Psoas muscle (tissue), 8 donors: ENCODE results near the gene FGFR2. TPM values are rescaled to one million over a fixed set of nuclear protein-coding genes. Genes with fewer than 3 reads are reported as not detected.

ENCODE experiments used
- ATAC-seq, 4 donors: fragments of 200-7000 bp; cut with Tn5 transposase; one replicate each; pipeline ENCODE4 v1.9.1; 2020; ENCODE audit warnings: moderate library complexity in 3 of 4, mild to moderate bottlenecking in 2 of 4
- DNase-seq, 2 donors: peaks; one replicate each; pipeline ENCODE4 v3.0.0-alpha.2; 2020
- H3K27ac ChIP-seq: fragments of 200-600 bp; one replicate; pipeline ENCODE4 v1.8.0; 2022
- H3K27me3 ChIP-seq, 3 donors: fragments of 200-600 bp in 1 of 3; one replicate each; pipeline versions ENCODE4 v1.6.1 to v1.8.0; 2013 to 2022; ENCODE audit warnings: low read length in 2 of 3, mild to moderate bottlenecking in 2 of 3, moderate library complexity in 1 of 3; ENCODE audit not compliant: insufficient read depth in 3 of 3
- H3K36me3 ChIP-seq, 2 donors: fragments of 200-600 bp in 1 of 2; one replicate each; pipeline versions ENCODE4 v1.6.1 to v1.8.0; 2013 to 2022; ENCODE audit warnings: low read depth in 1 of 2, mild to moderate bottlenecking in 1 of 2, moderate library complexity in 1 of 2; ENCODE audit not compliant: insufficient read depth in 1 of 2
- H3K4me1 ChIP-seq: fragments of 200-600 bp; one replicate; pipeline ENCODE4 v1.8.0; 2022
- H3K4me3 ChIP-seq: fragments of 200-600 bp; one replicate; pipeline ENCODE4 v1.8.0; 2022; ENCODE audit warnings: mild to moderate bottlenecking
- H3K9me3 ChIP-seq: fragments of 200-600 bp; one replicate; pipeline ENCODE4 v1.8.0; 2022
- WGBS, 3 donors: extraction: QIAGEN DNeasy Blood & Tissue Kit; methylation state at CpG; one replicate each; pipeline versions ENCODE4 v1.1.6 to v1.1.7; 2013; 5-methylcytosine and 5-hydroxymethylcytosine counted together
- intact Hi-C, 2 donors: fragments of 100-400 bp; cut with DNase I; formaldehyde crosslinking; loops; one replicate each; pipeline versions ENCODE4 v1.11.0 to v1.14.2; 2022
- polyA plus RNA-seq, 3 donors: library from polyadenylated mRNA; stranded (reverse); fragments of 200-250 nt; gene quantifications; one replicate each; pipeline ENCODE4 v1.2.3, GENCODE V29; 2013
- total RNA-seq, 4 donors: library from RNA; stranded (reverse); fragmentation: NEBNext Ultra II Directional in 2 of 4; extraction: Animal tissue kit (Norgen Biotek cat#: 25700) in 2 of 4; gene quantifications; one replicate each; pipeline versions ENCODE4 v1.2.1 to v1.2.4, GENCODE V29; 2021 to 2023
- TF ChIP-seq, protein P1 (sequence below): fragments of 200-600 bp; IDR thresholded peaks from one replicate; pipeline ENCODE4 v1.8.0; 2022; ENCODE audit warnings: antibody characterized with exemption
- donor health status: healthy with polysubstance abuse.
- donor health status: DM: no; HTN: no; CAD: no; lungs with moderate emphysema.
- donor health status: Bipolar disorder and iron deficiency.
- donor health status: healthy.
- donor health status: DM: yes; HTN: yes; CAD: no.
- donor health status: DM: no; HTN: no; CAD: no.
- donor health status: DM: no; HTN: no; CAD: no.
- donor health status: DM: yes; HTN: yes; CAD: no.

FGFR2 gene
- total and polyA plus RNA-seq, 7 donors = 0.08 to 0.50 (median 0.20) TPM; not detected in 2

DNA sequence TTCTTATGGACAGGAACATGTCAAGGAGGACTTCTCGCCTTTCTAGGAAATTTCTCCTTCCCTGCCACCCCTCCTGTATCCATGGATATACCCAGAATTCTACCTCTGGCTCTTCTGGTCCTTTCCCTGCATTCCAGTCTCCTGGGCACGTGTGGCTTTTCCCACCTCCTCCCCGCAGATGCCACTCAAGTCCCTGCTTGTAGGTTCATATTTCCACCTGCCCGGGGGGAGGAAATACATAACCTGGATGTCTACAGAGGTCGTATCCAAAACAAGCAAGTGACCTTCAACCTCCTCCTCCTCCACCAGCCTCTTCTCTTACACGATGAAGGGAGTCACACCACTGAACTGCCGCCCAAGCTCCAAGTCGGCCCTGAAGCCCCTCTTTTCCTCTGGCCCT is 20.7 kb downstream of the FGFR2 start:
- Histone ChIP-seq H3K36me3 (no peaks in the 10 kb centered on the region), H3K9me3 (no peaks in the 10 kb centered on the region), H3K4me3 (no peak overlapping the region), H3K27me3 (peaks cover 0 to 8% (median 0%) of the 10 kb centered on the region in 3 donors), H3K27ac (no peak overlapping the region), H3K4me1 (no peaks in the 10 kb centered on the region)
- WGBS, 3 donors = 52 to 60% (median 54%) methylated on average over 8 of the region's 8 CpGs
- DNase-seq (no peak), ATAC-seq (no peak)
- TF ChIP-seq, protein P1, sequence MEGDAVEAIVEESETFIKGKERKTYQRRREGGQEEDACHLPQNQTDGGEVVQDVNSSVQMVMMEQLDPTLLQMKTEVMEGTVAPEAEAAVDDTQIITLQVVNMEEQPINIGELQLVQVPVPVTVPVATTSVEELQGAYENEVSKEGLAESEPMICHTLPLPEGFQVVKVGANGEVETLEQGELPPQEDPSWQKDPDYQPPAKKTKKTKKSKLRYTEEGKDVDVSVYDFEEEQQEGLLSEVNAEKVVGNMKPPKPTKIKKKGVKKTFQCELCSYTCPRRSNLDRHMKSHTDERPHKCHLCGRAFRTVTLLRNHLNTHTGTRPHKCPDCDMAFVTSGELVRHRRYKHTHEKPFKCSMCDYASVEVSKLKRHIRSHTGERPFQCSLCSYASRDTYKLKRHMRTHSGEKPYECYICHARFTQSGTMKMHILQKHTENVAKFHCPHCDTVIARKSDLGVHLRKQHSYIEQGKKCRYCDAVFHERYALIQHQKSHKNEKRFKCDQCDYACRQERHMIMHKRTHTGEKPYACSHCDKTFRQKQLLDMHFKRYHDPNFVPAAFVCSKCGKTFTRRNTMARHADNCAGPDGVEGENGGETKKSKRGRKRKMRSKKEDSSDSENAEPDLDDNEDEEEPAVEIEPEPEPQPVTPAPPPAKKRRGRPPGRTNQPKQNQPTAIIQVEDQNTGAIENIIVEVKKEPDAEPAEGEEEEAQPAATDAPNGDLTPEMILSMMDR = no peak
- intact Hi-C loops = no loop called here

DNA sequence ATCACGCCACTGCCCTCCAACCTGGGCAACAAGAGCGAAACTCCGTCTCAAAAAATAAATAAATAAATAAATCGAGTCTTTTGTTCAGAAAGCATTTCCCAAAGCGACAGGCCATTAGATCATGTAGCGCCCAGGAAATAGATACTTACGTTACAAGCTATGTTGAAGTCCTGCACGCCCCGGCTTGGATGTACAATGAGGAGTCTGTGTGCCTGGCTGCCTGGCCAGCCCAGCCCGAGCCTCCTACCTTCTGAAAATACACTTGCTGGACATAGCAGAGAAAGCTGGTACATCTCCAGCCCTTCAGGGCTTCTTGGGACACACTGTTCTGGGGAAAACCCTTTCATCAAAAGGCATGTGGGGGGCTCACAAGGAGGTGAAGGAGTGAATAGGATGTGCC is 22.1 kb downstream of the FGFR2 start:
- no peak for DNase-seq
- H3K4me3 ChIP-seq = no peak overlapping the region
- WGBS, 3 donors = 90 to 92% (median 91%) methylated on average over 10 of the region's 10 CpGs
- TF ChIP-seq, protein P1 = no peak
- H3K36me3 ChIP-seq = no peaks in the 10 kb centered on the region
- no peaks in the 10 kb centered on the region for H3K4me1 ChIP-seq
- no peak overlapping the region for H3K27ac ChIP-seq
- intact Hi-C loops = no loop called here
- no peak for ATAC-seq
- peaks cover 0 to 13% (median 0%) of the 10 kb centered on the region in 3 donors for H3K27me3 ChIP-seq
- no peaks in the 10 kb centered on the region for H3K9me3 ChIP-seq

DNA sequence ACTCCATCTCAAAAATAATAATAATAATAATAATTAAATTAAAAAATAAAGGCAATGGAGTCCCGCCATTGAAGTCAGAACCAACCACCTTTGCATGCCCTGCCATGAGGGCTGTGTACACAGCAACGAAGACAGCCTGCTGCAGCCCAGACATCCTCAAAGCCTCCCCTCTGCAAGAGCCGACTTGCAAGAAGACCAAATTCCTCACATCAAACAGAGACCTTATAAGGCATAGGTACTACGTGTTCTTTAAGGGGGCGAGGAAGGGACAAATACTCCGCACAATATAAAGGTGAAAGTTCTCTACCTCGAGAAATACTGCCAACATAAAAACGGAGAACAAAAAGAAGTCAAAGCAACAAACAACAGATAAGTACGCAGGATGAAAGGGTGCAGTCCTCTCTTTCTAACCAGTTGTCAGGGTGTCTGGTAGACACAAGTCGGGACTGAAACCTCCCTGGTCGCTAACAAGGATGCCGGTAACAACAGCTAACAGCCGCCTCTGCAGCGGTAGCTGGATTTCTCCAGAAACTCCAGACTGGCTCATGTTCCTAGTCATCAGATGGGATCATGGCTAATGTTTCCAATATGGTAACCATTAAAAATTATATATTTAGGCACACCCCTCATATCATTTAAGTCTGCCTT is 23.6 kb downstream of the FGFR2 start:
- Histone ChIP-seq H3K4me3 (no peak overlapping the region), H3K27me3 (peaks cover 0 to 13% (median 0%) of the 10 kb centered on the region in 3 donors), H3K9me3 (no peaks in the 10 kb centered on the region), H3K27ac (no peak overlapping the region), H3K36me3 (no peaks in the 10 kb centered on the region), H3K4me1 (no peaks in the 10 kb centered on the region)
- intact Hi-C loops = no loop called here
- DNase-seq (no peak), ATAC-seq (no peak)
- 52 to 70% (median 62%) methylated on average over 14 of the region's 14 CpGs for WGBS, 3 donors
- TF ChIP-seq, protein P1 = no peak

DNA sequence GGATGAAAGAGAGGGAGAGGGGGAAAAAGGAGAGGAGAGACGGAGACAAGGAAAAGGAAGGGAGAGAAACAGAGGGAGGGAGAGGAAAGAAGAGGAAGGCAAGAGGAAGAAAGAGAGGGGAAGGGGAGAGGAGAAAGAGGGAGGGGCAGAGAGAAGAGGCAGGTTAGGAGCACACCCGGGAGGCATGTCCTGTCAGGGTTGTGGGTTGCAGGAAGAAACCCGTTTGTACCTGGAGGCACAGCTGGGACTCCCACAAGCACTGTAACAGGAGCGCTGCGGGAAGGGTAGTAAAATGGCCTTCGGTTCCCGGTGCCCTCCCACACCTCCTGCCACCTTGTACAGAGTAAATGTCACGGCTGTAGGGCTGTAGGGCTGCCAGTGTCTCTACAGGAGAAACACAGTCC is 24.7 kb downstream of the FGFR2 start:
- H3K27me3 ChIP-seq = peaks cover 0 to 13% (median 0%) of the 10 kb centered on the region in 3 donors
- H3K9me3 ChIP-seq = no peaks in the 10 kb centered on the region
- H3K4me1 ChIP-seq = no peaks in the 10 kb centered on the region
- intact Hi-C loops = no loop called here
- no peak overlapping the region for H3K4me3 ChIP-seq
- WGBS, 3 donors = 46 to 64% (median 54%) methylated on average over 8 of the region's 8 CpGs
- H3K27ac ChIP-seq = no peak overlapping the region
- DNase-seq (no peak), ATAC-seq (no peak)
- TF ChIP-seq, protein P1 = no peak
- H3K36me3 ChIP-seq = no peaks in the 10 kb centered on the region
